Mononuclear cell (primary cell): ENCODE measurements around the gene PLEKHG5. TPM values are rescaled to one million over a fixed set of nuclear protein-coding genes. Genes with fewer than 3 reads are reported as not detected.
"Not testable (repeated sequence)": the region's sequence is repeated elsewhere in the genome, so short reads cannot be mapped to it uniquely, and the experiment has no call there.

ENCODE experiments used
- H3K27me3 ChIP-seq: 2 replicates; pipeline ENCODE4 v1.6.0; 2011; ENCODE audit warnings: low read length, control low read depth; ENCODE audit not compliant: insufficient read depth
- H3K4me1 ChIP-seq: 2 replicates; pipeline ENCODE4 v1.5.1; 2011; ENCODE audit warnings: mild to moderate bottlenecking, low read length, control low read depth; ENCODE audit not compliant: insufficient read depth
- H3K4me3 ChIP-seq: 2 replicates; pipeline ENCODE4 v1.5.1; 2011; ENCODE audit warnings: mild to moderate bottlenecking, low read length, moderate library complexity
- H3K9me3 ChIP-seq: 2 replicates; pipeline ENCODE4 v1.5.1; 2011; ENCODE audit warnings: low read depth, mild to moderate bottlenecking, control low read depth, low read length
- total RNA-seq: library from RNA; depleted of rRNA; stranded (reverse); fragments of >200 nt; gene quantifications from one replicate; pipeline ENCODE4 v1.2.3, GENCODE V29; 2012

Gene PLEKHG5
- total RNA-seq, 1 donor: 2.1 TPM

DNA sequence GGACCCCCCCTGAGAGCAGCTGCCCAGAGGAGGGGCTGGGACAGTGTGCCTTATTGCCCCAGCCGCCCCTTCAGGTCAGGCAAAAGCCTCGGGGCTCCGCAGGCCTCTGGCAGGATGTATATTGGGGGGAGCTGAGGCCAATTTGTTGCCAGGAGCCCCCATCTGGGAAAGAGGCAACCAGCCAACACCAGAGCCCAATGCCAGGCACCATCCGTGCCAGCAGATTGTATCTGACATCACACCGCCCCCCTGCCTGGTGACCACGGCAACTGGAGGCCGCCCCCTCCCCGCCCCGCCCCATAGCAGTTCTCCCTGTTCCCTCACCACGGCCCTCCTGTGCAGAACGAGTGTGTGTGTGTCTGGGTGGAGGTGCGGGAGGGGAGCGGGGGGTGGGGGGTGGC lies 3.6 kb upstream of the PLEKHG5 start:
- Histone ChIP-seq H3K4me3 (no peak overlapping the region), H3K9me3 (no peaks in the 10 kb centered on the region), H3K4me1 (peaks cover 5% of the 10 kb centered on the region), H3K27me3 (peaks cover 6% of the 10 kb centered on the region)

GRCh38 chr1:6494627-6495026 lies 3.2 kb upstream of the PLEKHG5 start:
- Histone ChIP-seq H3K4me1 (peaks cover 5% of the 10 kb centered on the region), H3K27me3 (peaks cover 7% of the 10 kb centered on the region), H3K9me3 (no peaks in the 10 kb centered on the region), H3K4me3 (no peak overlapping the region)

DNA sequence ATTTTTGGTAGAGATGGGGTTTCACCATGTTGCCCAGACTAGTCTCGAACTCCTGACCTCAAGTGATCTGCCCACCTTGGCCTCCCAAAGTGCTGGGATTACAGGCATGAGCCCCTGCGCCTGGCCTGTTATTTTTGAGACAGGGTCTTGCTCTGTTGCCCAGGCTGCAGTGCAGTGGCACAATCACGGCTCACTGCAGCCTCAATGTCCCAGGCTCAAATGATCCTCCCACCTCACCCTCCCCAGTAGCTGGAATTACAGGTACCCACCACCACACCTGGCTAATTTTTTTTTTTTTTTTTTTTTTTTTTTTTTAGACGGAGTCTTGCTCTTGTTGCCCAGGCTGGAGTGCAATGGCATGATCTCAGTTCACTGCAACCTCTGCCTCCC lies 2.4 kb upstream of the PLEKHG5 start:
- H3K4me1 ChIP-seq, H3K27me3 ChIP-seq, H3K4me3 ChIP-seq, H3K9me3 ChIP-seq: not testable (repeated sequence)

- peaks cover 2% of the 10 kb centered on the region for H3K27me3 ChIP-seq
- no peaks in the 10 kb centered on the region for H3K9me3 ChIP-seq
- no peak overlapping the region for H3K4me3 ChIP-seq
- peaks cover 5% of the 10 kb centered on the region for H3K4me1 ChIP-seq
Measured at GRCh38 chr1:6491966-6492365, 499 bp upstream of the PLEKHG5 start.

DNA sequence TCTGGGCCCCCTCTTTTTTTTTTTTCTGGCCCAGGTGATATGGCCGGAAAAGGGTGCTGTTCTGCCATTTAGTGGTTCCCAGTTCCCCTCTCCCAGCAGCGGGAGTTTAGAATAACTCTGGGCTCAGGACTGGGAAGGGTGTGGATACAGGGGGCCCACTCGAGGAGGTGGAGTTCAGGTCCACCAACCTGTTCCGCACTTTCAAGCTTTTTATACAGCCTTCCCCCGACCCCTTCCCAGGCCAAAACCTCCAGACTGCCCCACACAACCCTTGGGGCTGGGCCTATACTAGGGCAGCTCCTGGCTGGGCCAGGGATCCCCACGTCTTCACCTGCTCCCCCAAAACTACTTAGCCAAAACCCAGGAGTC lies 402 bp downstream of the PLEKHG5 start:
- Histone ChIP-seq H3K9me3 (no peaks in the 10 kb centered on the region), H3K4me1 (peaks cover 10% of the 10 kb centered on the region), H3K27me3 (peaks cover 6% of the 10 kb centered on the region), H3K4me3 (peak overlapping the region; percentile 30)

DNA sequence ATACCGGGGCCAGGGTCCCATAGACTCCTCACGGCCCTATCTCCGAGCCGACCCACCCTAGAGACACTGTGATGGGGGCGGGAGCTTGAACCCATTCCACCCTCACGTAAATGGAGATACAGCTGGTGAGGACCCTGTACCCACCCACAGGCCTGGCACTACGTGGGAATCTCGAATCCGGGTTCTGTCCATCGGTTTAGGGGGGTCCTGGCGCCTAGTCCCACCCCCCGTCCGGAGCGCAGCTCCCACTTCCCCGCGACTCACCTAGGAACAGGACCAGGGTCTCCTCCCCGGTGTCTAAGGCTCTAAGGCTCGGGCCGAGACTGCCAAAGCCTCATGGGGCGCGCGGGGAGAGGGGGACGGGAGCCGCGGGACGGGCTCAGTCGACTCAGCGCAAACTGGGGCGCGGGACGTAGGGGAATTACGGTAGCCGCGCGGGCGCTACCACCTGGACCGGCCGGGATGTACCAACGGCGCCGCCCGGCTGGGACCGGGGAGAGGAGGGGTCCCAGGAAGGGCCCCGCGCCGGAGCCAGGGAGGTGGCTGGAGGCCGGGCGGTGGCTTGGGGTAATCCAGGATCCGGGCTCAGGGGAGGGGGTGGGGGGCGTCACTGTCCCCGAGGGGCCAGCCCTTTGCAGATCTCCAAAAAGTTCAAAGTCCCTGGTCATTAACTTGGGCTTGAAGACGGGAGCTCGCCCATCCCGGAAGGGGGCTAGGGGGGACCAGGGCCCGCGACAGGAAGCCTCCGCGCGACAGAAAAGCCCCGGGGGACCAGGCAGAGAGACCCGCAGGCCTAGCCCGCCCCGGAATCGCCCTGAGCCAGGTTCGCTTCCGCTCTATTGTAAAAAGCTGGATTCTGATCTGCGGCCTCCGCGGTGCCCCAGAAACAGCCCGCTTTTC lies 1.0 kb downstream of the PLEKHG5 start:
- H3K4me1 ChIP-seq: peaks cover 10% of the 10 kb centered on the region
- H3K4me3 ChIP-seq: peak overlapping the region; percentile 30
- no peaks in the 10 kb centered on the region for H3K9me3 ChIP-seq

DNA sequence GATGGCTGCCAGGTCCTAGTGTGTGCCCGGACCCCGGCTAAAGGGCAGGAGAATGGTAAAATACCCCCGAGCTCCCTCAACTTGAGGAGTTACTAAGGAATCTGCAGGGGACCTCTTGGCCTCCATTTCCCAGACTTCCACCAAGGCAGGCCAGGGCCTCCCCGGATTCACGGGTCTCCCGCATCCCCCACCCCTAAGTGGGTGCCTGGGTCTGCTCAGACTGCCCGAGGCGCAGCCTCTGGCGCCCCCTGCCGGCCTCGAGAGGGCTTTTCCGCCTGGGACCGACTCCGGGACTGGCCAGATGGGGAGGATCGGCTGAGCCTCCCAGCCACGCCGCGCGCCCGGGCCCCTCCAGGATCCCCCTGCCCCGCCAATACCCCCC lies 1.7 kb downstream of the PLEKHG5 start:
- no peaks in the 10 kb centered on the region for H3K9me3 ChIP-seq
- peaks cover 10% of the 10 kb centered on the region for H3K27me3 ChIP-seq
- peaks cover 10% of the 10 kb centered on the region for H3K4me1 ChIP-seq
- H3K4me3 ChIP-seq: peak overlapping the region; percentile 30

More for the DNA sequence above, 1.0 kb downstream of the PLEKHG5 start:
- peaks cover 8% of the 10 kb centered on the region for H3K27me3 ChIP-seq

DNA sequence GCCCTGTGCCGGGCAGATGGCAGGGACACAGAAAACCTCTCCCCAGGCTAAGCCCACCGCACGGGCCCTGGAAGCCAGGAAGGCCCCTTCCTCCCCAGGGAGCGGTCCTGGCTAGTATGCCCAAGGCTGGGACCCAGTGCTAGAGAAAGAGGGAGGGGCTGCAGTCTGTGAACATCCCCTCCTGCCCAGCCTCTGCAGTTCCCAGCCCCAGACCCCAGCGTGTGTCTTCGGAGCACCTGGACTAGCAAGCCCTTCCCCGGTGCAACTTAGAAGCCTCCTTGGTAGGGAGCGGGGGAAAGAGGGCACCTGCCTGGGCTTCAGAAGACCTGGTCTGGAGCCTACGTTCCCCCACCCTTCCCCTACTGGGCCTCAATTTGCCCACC lies 2.1 kb downstream of the PLEKHG5 start:
- H3K9me3 ChIP-seq: no peaks in the 10 kb centered on the region
- H3K4me1 ChIP-seq: peaks cover 10% of the 10 kb centered on the region
- peaks cover 14% of the 10 kb centered on the region for H3K27me3 ChIP-seq
- H3K4me3 ChIP-seq: no peak overlapping the region

- peaks cover 14% of the 10 kb centered on the region for H3K27me3 ChIP-seq
- H3K4me3 ChIP-seq: no peak overlapping the region
- peaks cover 10% of the 10 kb centered on the region for H3K4me1 ChIP-seq
- H3K9me3 ChIP-seq: no peaks in the 10 kb centered on the region
Measured at GRCh38 chr1:6488602-6489382, 2.7 kb downstream of the PLEKHG5 start.

GRCh38 chr1:6487804-6488484 lies 3.5 kb downstream of the PLEKHG5 start:
- Histone ChIP-seq H3K9me3 (no peaks in the 10 kb centered on the region), H3K4me1 (peaks cover 10% of the 10 kb centered on the region), H3K27me3 (peaks cover 16% of the 10 kb centered on the region), H3K4me3 (no peak overlapping the region)

GRCh38 chr1:6486433-6487011 lies 4.9 kb downstream of the PLEKHG5 start:
- H3K4me1 ChIP-seq: peaks cover 10% of the 10 kb centered on the region
- H3K27me3 ChIP-seq: peaks cover 16% of the 10 kb centered on the region

DNA sequence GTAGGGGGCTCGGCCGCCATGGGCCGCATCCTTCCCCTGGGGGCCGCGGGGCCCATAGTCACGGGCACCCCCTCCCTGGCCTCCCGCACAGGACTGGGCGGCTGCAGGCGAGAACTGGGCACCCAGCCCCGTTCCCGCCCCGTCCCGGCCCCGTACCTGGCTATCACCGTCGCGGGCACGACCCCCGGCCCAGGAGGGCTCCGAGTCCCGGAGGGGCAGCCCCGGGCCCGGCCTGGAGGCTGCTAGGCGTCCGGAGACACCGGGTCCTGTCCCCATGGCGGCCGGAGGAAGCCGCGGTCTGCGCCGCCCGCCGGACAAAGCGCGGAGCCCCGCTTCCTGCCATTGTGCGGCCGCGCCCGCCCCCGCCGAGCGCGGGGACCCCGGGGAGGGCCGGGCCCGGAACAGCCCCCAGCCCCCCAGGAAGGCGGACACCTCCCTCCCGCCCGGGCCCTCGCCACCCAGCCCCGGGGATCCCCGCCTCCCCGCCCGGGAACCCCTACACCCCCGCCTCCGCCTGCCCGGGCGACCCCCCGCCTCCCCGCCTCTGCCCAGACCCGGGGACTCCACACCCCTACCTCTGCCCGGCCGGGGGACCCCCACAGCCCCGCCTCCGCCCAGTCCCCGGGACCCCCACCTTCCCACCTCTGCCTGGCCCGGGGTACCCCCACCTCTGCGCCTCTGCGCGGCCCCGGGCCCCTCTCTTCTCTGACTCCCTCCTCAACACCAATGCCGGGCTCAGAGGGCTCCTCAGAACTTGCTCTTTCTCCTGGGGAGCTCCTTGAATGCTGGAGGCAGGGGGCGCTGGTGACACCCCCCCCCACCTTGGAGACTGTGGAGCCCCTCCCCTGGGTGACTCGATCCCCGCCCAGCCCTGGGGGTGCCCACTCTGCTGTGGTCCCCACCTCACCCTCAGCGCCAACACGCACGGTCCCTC lies 6.0 kb downstream of the PLEKHG5 start:
- no peak overlapping the region for H3K4me3 ChIP-seq
- H3K9me3 ChIP-seq: no peaks in the 10 kb centered on the region
- H3K27me3 ChIP-seq: peaks cover 16% of the 10 kb centered on the region
- H3K4me1 ChIP-seq: peaks cover 5% of the 10 kb centered on the region

More at GRCh38 chr1:6486433-6487011, 4.9 kb downstream of the PLEKHG5 start:
- Histone ChIP-seq H3K9me3 (no peaks in the 10 kb centered on the region), H3K4me3 (no peak overlapping the region)

DNA sequence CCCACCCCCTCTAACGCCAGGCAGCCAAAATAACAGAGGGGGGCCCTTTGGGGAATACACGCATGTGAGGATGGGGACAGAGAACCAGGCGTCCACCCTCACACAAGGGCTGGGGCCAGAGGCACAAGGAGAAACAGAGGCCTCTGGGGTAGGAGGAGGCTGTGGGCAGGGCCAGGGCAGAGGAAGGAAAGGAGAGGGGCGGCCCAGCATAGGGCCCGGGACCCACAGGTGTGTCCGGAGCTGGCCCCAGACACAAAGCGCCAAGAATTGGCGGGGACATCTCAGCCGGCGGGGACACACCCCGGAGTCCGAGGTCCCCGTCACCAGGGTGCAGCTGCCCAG lies 6.7 kb downstream of the PLEKHG5 start:
- H3K9me3 ChIP-seq: no peaks in the 10 kb centered on the region
- H3K27me3 ChIP-seq: peaks cover 14% of the 10 kb centered on the region
- no peak overlapping the region for H3K4me3 ChIP-seq
- H3K4me1 ChIP-seq: peaks cover 5% of the 10 kb centered on the region

DNA sequence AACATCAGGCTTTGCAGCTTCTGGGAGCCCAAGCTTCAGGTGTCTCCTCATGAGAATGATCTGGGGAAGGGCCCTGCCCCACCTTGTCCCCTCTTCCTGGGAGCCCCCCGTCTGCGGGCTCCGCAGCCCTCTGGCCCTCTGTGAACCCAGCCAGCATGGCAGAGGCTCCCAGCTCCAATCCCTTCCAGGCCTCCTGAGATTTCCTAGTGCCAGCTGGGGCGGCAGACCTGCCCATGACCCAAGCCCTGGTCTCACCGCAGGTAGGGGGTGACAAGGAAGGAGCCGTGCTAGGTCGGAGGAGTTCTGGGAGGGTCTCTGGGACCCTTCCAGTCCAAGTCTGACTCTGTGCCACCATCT lies 7.7 kb downstream of the PLEKHG5 start:
- Histone ChIP-seq H3K9me3 (no peaks in the 10 kb centered on the region), H3K27me3 (peaks cover 14% of the 10 kb centered on the region)

More for the DNA sequence above, 7.7 kb downstream of the PLEKHG5 start:
- Histone ChIP-seq H3K4me1 (peaks cover 5% of the 10 kb centered on the region), H3K4me3 (no peak overlapping the region)
